ENCODE data around the gene LMF2.
"Not testable (repeated sequence)": the region's sequence is repeated elsewhere in the genome, so short reads cannot be mapped to it uniquely, and the experiment has no call there.

LMF2 gene

GRCh38 chr22:50533856-50534711, 26.6 kb upstream of the LMF2 start:
- not testable (repeated sequence) for DNase-seq

GRCh38 chr22:50532824-50533796, 25.6 kb upstream of the LMF2 start:
- DNase-seq, result no peak

- DNase-seq, result no peak
Observed at GRCh38 chr22:50531962-50532674, 24.6 kb upstream of the LMF2 start.

GRCh38 chr22:50531546-50531961, 24.1 kb upstream of the LMF2 start:
- DNase-seq, result no peak

GRCh38 chr22:50530877-50531545, 23.5 kb upstream of the LMF2 start:
- no peak for DNase-seq

- DNase-seq, result no peak
Observed at GRCh38 chr22:50530580-50530876, 23.0 kb upstream of the LMF2 start.

GRCh38 chr22:50529897-50530579, 22.5 kb upstream of the LMF2 start, which contains the start of gene TYMP:
Gene TYMP, minus strand, starts transcription at chr22:50530012. Its CDS starts 303 bp downstream, at chr22:50529709.
- no peak for DNase-seq

- DNase-seq, result no peak
Observed at GRCh38 chr22:50529416-50529896, 22.0 kb upstream of the LMF2 start.

GRCh38 chr22:50528682-50529415, 21.3 kb upstream of the LMF2 start:
- no peak for DNase-seq

GRCh38 chr22:50527921-50528681, 20.6 kb upstream of the LMF2 start:
- DNase-seq, result no peak

GRCh38 chr22:50526834-50527801, 19.6 kb upstream of the LMF2 start:
- DNase-seq, result no peak

GRCh38 chr22:50526108-50526833, 18.8 kb upstream of the LMF2 start:
- peak; percentile 57 for DNase-seq

- DNase-seq, result no peak
Observed at GRCh38 chr22:50525858-50526107, 18.3 kb upstream of the LMF2 start.

GRCh38 chr22:50525104-50525857, 17.8 kb upstream of the LMF2 start, which contains the start of gene SCO2:
Gene SCO2, minus strand, starts transcription at chr22:50525598. Its CDS starts 1,187 bp downstream, at chr22:50524411.
- peak; percentile 96 for DNase-seq

GRCh38 chr22:50524676-50525103, 17.2 kb upstream of the LMF2 start:
- no peak for DNase-seq

GRCh38 chr22:50523806-50524675, 16.5 kb upstream of the LMF2 start:
- no peak for DNase-seq

GRCh38 chr22:50523458-50523805, 15.9 kb upstream of the LMF2 start:
- DNase-seq, result no peak
